Activated naive CD8-positive, alpha-beta T cell treated with anti-CD3 and anti-CD28 coated beads for 36 hours (primary cell): Measurements from ENCODE around the gene KIAA1958. TPM values are rescaled to one million over a fixed set of nuclear protein-coding genes. Genes with fewer than 3 reads are reported as not detected.

Experiments
- DNase-seq: peaks from one replicate; pipeline ENCODE4 v3.0.0; 2021
- H3K27ac Mint-ChIP-seq: one replicate; pipeline ENCODE4 v1.8.0; 2022; ENCODE audit warnings: mild to moderate bottlenecking, moderate library complexity, mixed read lengths
- H3K27me3 Mint-ChIP-seq: one replicate; pipeline ENCODE4 v1.8.0; 2022; ENCODE audit warnings: mild to moderate bottlenecking, mixed read lengths
- H3K36me3 Mint-ChIP-seq: one replicate; pipeline ENCODE4 v1.8.0; 2021; ENCODE audit warnings: mild to moderate bottlenecking, mixed read lengths
- H3K4me1 Mint-ChIP-seq: one replicate; pipeline ENCODE4 v1.8.0; 2021; ENCODE audit warnings: mixed read lengths
- H3K4me3 Mint-ChIP-seq: one replicate; pipeline ENCODE4 v1.8.0; 2022; ENCODE audit warnings: mild to moderate bottlenecking, moderate library complexity, mixed read lengths
- H3K9me3 Mint-ChIP-seq: one replicate; pipeline ENCODE4 v1.8.0; 2022; ENCODE audit warnings: mixed read lengths
- total RNA-seq, 2 experiments: library from RNA; stranded (reverse); gene quantifications; one replicate each; pipeline ENCODE4 v1.2.3, GENCODE V29; 2021

Gene KIAA1958
- total RNA-seq, 2 experiments from 2014 or later: 8.4 to 8.8 TPM

- Mint-ChIP-seq H3K27me3 (no peaks in the 10 kb centered on the region), H3K9me3 (peaks cover 8% of the 10 kb centered on the region), H3K36me3 (peaks cover 41% of the 10 kb centered on the region), H3K27ac (no peak overlapping the region), H3K4me3 (no peak overlapping the region), H3K4me1 (no peaks in the 10 kb centered on the region)
- DNase-seq: no peak
Measured at GRCh38 chr9:112479221-112479620, 7.4 kb upstream of the KIAA1958 start.

DNA sequence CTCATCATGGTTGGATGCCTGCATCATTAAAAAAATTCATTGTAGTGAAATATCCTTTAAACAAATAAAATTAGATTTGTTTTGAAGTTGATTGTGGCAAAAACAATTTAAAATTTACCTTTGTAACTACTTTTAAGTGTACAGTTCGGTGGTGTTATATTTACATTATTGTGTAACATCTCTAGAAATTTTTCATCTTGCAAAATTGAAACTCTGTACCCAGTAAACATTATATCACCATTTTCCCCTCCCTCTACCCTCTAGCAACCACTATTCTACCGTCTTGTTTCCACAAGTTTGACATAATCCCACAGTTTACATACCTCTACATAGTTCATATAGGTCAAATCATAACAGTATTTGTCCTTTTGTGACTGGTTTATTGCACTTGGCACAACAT, 2.0 kb upstream of the KIAA1958 start:
- Mint-ChIP-seq H3K4me3 (no peak overlapping the region), H3K27ac (no peak overlapping the region), H3K36me3 (peaks cover 5% of the 10 kb centered on the region), H3K9me3 (no peaks in the 10 kb centered on the region), H3K4me1 (peaks cover 27% of the 10 kb centered on the region), H3K27me3 (no peaks in the 10 kb centered on the region)
- no peak for DNase-seq

DNA sequence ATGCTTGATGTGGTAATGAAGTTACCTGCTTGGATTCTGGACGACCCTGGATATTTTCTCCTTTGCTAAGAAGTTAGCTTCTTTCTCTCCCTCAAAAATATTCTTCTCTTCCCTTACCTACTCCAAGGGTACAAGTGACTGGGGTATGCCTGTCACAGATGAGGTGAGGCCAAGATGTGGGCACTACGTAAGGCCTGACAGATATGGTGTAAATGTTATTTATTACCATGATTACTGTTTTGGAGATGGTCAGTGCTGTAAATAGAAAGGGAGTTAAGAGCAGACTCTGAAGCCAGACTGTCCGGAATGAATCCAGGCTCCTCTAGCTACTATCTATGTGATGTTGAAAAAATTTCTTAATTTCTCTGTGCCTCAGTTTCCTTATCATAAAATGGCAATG, 1.1 kb upstream of the KIAA1958 start:
- Mint-ChIP-seq H3K27me3 (no peaks in the 10 kb centered on the region), H3K4me1 (peaks cover 35% of the 10 kb centered on the region)

GRCh38 chr9:112487008-112487798, 576 bp downstream of the KIAA1958 start:
- H3K4me1 Mint-ChIP-seq: peaks cover 38% of the 10 kb centered on the region
- H3K27ac Mint-ChIP-seq: peak overlapping the region; percentile 84
- H3K4me3 Mint-ChIP-seq: peak overlapping the region; percentile 94
- no peaks in the 10 kb centered on the region for H3K9me3 Mint-ChIP-seq
- H3K36me3 Mint-ChIP-seq: peaks cover 9% of the 10 kb centered on the region
- DNase-seq: peak; percentile 62
- no peaks in the 10 kb centered on the region for H3K27me3 Mint-ChIP-seq

More for the DNA sequence above, 1.1 kb upstream of the KIAA1958 start:
- Mint-ChIP-seq H3K36me3 (peaks cover 5% of the 10 kb centered on the region), H3K27ac (peak overlapping the region; percentile 98), H3K9me3 (no peaks in the 10 kb centered on the region), H3K4me3 (peak overlapping the region; percentile 94)
- no peak for DNase-seq

- Mint-ChIP-seq H3K27ac (peak overlapping the region; percentile 84), H3K9me3 (no peaks in the 10 kb centered on the region), H3K27me3 (no peaks in the 10 kb centered on the region), H3K4me3 (peak overlapping the region; percentile 94), H3K4me1 (peaks cover 38% of the 10 kb centered on the region), H3K36me3 (peaks cover 15% of the 10 kb centered on the region)
- no peak for DNase-seq
Measured at GRCh38 chr9:112487799-112488340, 1.2 kb downstream of the KIAA1958 start.

- Mint-ChIP-seq H3K36me3 (peaks cover 27% of the 10 kb centered on the region), H3K27ac (no peak overlapping the region), H3K4me1 (peaks cover 38% of the 10 kb centered on the region), H3K27me3 (no peaks in the 10 kb centered on the region), H3K9me3 (peaks cover 7% of the 10 kb centered on the region), H3K4me3 (no peak overlapping the region)
- no peak for DNase-seq
Measured at GRCh38 chr9:112489039-112489546, 2.5 kb downstream of the KIAA1958 start.

- H3K4me3 Mint-ChIP-seq: no peak overlapping the region
- no peak overlapping the region for H3K27ac Mint-ChIP-seq
- H3K9me3 Mint-ChIP-seq: peaks cover 16% of the 10 kb centered on the region
- no peaks in the 10 kb centered on the region for H3K27me3 Mint-ChIP-seq
- DNase-seq: no peak
- H3K4me1 Mint-ChIP-seq: peaks cover 41% of the 10 kb centered on the region
- H3K36me3 Mint-ChIP-seq: peaks cover 37% of the 10 kb centered on the region
Measured at GRCh38 chr9:112489876-112490666, 3.4 kb downstream of the KIAA1958 start.

- Mint-ChIP-seq H3K27me3 (no peaks in the 10 kb centered on the region), H3K27ac (no peak overlapping the region), H3K4me1 (peaks cover 36% of the 10 kb centered on the region), H3K9me3 (peaks cover 23% of the 10 kb centered on the region), H3K36me3 (peaks cover 46% of the 10 kb centered on the region), H3K4me3 (no peak overlapping the region)
- no peak for DNase-seq
Measured at GRCh38 chr9:112493393-112494137, 6.9 kb downstream of the KIAA1958 start.

DNA sequence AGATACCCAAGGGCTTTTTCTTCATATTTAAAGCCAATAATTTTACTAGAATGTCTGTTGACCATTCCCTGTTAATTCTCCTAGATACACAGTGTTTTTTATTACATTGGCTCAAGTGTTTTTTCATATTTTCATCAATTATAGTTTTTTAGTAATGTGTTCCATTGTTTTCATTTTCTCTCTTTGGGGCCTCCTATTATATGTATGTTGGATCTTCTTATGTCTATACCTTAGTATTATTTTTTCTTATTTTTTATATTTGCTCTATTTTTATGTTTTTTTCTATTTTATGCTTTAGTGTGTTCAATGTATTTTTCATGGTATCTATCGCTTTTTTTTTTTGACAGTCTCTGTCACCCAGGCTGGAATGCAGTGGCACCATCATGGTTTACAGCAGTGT, 7.5 kb downstream of the KIAA1958 start:
- no peaks in the 10 kb centered on the region for H3K27me3 Mint-ChIP-seq
- no peak overlapping the region for H3K4me3 Mint-ChIP-seq
- H3K27ac Mint-ChIP-seq: no peak overlapping the region
- H3K4me1 Mint-ChIP-seq: peaks cover 32% of the 10 kb centered on the region
- DNase-seq: no peak
- peaks cover 23% of the 10 kb centered on the region for H3K9me3 Mint-ChIP-seq
- H3K36me3 Mint-ChIP-seq: peaks cover 52% of the 10 kb centered on the region

GRCh38 chr9:112495614-112496013, 9.0 kb downstream of the KIAA1958 start:
- DNase-seq: no peak
- no peak overlapping the region for H3K4me3 Mint-ChIP-seq
- no peak overlapping the region for H3K27ac Mint-ChIP-seq
- no peaks in the 10 kb centered on the region for H3K27me3 Mint-ChIP-seq
- H3K4me1 Mint-ChIP-seq: peaks cover 21% of the 10 kb centered on the region
- H3K36me3 Mint-ChIP-seq: peaks cover 52% of the 10 kb centered on the region
- H3K9me3 Mint-ChIP-seq: peaks cover 23% of the 10 kb centered on the region

- DNase-seq: no peak
- H3K27me3 Mint-ChIP-seq: no peaks in the 10 kb centered on the region
- H3K4me1 Mint-ChIP-seq: peaks cover 18% of the 10 kb centered on the region
- H3K9me3 Mint-ChIP-seq: peaks cover 23% of the 10 kb centered on the region
- H3K36me3 Mint-ChIP-seq: peaks cover 49% of the 10 kb centered on the region
- H3K4me3 Mint-ChIP-seq: no peak overlapping the region
- H3K27ac Mint-ChIP-seq: no peak overlapping the region
Measured at GRCh38 chr9:112496074-112496722, 9.6 kb downstream of the KIAA1958 start.

DNA sequence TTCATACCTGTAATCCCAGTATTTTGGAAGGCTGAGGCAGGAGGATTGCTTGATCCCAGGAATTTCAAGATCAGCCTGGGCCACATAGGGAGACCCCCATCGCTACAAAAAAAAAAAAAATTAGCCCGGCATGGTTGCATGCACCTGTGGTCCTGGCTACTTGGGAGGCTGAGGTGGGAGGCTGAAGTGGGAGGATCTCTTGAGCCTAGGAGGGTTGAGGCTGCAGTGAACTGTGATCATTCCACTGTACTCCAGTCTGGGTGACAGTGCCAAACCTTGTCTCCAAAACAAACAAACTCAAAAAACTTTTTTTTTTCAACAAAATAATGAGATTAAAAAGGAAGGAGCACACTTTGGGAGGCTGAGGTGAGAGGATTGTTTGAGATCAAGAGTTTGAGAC, 14.2 kb downstream of the KIAA1958 start:
- H3K27me3 Mint-ChIP-seq: no peaks in the 10 kb centered on the region
- H3K9me3 Mint-ChIP-seq: no peaks in the 10 kb centered on the region
- DNase-seq: no peak
- H3K27ac Mint-ChIP-seq: no peak overlapping the region
- H3K36me3 Mint-ChIP-seq: peaks cover 20% of the 10 kb centered on the region
- peaks cover 12% of the 10 kb centered on the region for H3K4me1 Mint-ChIP-seq
- no peak overlapping the region for H3K4me3 Mint-ChIP-seq

GRCh38 chr9:112501287-112501686, 14.7 kb downstream of the KIAA1958 start:
- H3K27ac Mint-ChIP-seq: no peak overlapping the region
- peaks cover 9% of the 10 kb centered on the region for H3K4me1 Mint-ChIP-seq
- no peaks in the 10 kb centered on the region for H3K9me3 Mint-ChIP-seq
- DNase-seq: no peak
- H3K36me3 Mint-ChIP-seq: peaks cover 19% of the 10 kb centered on the region
- H3K4me3 Mint-ChIP-seq: no peak overlapping the region
- H3K27me3 Mint-ChIP-seq: no peaks in the 10 kb centered on the region

GRCh38 chr9:112502175-112502946, 15.7 kb downstream of the KIAA1958 start:
- DNase-seq: no peak
- H3K27ac Mint-ChIP-seq: no peak overlapping the region
- no peaks in the 10 kb centered on the region for H3K9me3 Mint-ChIP-seq
- peaks cover 19% of the 10 kb centered on the region for H3K36me3 Mint-ChIP-seq
- peaks cover 1% of the 10 kb centered on the region for H3K4me1 Mint-ChIP-seq
- no peaks in the 10 kb centered on the region for H3K27me3 Mint-ChIP-seq
- H3K4me3 Mint-ChIP-seq: no peak overlapping the region
